G401 (cell line): ENCODE results near the gene KCNQ1OT1. TPM values are rescaled to one million over a fixed set of nuclear protein-coding genes. Genes with fewer than 3 reads are reported as not detected.

Experiments used
- DNase-seq: peaks from one replicate; pipeline ENCODE4 v3.0.0-alpha.2; 2015; ENCODE audit warnings: low spot score
- in situ Hi-C: cut with HindIII; loops from 2 replicates; pipeline ENCODE4 v1.10.0; 2016; ENCODE audit warnings: low sequenced_read_pairs, mixed read lengths
- total RNA-seq: library from RNA; depleted of rRNA; stranded (reverse); fragments of >200 nt; shearing (Covaris generic); gene quantifications from 2 replicates; pipeline ENCODE4 v1.2.3, GENCODE V29; 2014

Gene KCNQ1OT1
- total RNA-seq, 1 experiment from 2014 or later: 0.75 TPM

DNA sequence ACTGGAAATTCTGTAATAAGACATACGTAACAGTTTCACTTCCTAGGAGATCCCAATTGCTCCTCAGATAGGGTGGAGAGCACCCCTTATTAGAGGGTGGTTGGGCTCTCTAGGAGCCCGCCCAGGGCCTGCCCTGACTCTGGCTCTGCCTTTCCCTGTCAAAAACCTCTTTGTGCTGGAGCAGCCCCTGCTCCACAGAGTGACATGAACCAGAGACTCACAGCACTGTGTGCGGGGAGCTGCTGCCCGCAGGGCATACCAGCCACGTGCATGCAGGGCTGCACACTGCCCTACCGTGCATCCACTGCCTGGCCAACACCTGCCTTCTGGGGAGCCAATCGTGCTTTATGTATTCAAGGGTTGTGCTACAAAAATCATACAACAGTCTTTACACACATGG, 24.3 kb downstream of the KCNQ1OT1 start:
- no peak for DNase-seq
- in situ Hi-C loops: no loop called here

GRCh38 chr11:2674658-2675131, 25.1 kb downstream of the KCNQ1OT1 start:
- in situ Hi-C loops: no loop called here
- no peak for DNase-seq

DNA sequence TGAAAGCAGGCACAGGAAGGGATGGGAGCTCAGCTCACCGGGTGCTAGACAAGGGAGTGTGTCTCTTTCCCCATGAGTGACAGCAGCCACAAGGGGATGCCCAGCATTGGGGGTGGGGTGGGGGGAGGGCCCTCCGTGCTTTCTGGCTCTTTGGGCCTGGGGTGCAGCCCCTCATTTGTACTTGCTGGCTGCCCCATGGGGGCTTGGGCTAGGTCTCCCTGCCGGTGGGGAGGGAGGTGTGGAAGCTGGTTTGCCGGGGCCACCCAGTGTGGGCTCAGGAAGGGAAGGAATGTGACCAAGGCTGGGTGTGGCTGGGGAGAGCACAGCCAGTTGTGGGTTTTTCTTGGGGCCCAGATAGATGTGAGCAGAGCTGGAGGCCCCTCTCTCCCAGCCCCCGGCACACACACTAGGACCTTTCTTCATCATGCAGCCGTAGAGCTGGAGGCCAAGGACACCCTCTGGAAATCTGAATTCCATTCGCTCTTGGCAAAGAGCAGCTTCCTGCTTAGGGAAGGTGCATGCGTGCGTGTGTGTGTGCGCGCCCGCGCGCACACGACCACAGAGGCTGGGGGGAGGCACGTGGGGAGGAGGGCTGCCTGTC, 25.8 kb downstream of the KCNQ1OT1 start:
- no peak for DNase-seq
- in situ Hi-C loops: no loop called here

DNA sequence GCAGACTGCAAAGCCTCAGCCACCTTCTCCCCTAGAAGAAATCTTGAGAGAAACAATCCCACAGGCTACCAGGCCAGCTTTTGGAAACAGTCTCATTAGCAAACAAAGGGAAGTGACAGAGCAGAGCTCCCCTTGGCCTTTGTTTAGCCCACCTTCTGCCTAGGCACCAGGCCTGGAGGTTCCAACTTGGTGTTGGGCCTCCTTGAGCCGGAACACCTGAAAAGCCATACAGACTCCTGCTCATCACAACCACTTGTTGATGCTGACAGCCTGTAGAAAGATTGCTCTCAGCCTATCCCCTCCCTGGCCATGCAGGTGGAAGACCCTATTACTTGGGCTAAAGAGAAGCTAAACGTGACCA, 26.6 kb downstream of the KCNQ1OT1 start:
- in situ Hi-C loops: no loop called here
- no peak for DNase-seq

DNA sequence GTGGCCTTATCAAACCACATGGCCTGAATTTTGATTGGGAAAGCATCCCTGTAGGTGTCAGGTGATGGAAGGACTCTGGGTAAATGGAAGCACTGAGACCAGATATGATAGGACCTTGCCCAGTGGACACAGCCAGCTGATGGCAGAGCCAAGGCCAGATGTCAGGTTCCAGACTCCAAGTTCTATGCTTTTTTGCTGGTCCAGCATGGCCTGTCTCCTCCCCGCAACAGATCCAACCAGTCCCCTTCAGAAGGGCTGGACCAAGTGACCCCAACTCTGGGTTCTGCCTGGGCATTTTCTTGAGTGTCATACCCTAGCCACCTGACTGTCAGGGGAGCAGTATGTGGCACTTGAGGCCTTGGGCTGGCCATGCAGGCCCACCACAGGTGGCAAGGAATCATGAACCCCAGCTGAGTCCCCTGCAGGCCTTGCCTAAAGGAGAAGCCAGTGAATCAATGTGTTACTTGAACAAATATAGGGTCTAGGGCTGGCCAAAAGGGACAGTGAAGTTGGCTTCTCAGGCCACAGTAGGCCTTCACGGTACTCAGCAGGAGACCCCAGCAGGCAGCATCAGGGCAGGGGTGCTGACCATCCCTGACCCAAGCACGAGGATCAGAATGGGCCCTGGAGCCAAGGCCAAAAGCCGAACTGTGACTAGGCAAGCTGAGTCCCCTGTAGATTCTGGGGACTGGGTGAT, 27.1 kb downstream of the KCNQ1OT1 start:
- in situ Hi-C loops: no loop called here
- no peak for DNase-seq

DNA sequence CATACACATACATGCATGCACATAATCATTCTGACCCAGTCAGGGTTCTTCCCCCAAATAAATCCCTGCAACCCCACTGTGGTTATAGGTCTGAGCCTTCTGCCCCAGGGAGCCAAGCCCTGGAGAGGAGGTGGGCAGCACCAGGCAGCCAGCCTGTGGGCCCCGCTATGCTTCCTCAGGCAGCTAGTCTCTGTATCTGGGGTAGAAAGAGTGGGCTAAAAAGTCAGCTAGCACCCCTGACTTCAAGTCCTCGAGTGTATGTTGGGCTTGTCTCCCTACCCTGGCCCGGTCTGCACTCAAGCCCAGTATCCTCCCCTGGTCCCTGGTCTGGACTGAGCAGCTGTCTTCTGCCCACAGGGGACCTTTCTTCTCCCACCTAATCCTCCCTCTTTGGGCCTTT, 28.0 kb downstream of the KCNQ1OT1 start:
- no peak for DNase-seq
- in situ Hi-C loops: no loop called here

DNA sequence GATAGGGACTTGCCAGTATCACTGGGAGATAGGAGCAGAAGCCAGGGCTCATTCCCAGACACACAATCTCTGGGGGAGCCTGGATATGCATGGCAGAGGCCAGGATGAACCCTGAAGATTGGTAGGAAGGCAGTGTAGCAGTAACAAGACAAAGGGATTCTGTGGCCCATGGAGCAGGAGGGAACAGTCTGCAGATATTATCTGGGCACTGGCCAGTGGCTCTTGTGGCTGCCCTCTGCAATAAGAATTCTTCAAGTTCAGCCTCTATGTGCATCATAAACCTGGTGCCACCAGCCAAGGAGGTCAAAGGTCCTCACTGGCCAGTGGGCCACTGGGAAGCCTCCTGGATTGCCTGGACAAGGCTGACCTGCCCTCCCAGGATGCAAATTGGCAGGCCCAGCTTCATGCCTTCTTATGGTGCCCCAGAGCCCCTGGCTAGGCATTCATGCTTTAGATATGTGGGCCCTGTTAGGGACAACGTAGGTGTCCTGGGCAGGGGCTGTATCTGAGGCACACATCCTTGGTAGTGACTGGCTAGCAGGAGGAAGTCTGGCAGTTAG, 29.2 kb downstream of the KCNQ1OT1 start:
- in situ Hi-C loops: no loop called here
- DNase-seq: no peak

DNA sequence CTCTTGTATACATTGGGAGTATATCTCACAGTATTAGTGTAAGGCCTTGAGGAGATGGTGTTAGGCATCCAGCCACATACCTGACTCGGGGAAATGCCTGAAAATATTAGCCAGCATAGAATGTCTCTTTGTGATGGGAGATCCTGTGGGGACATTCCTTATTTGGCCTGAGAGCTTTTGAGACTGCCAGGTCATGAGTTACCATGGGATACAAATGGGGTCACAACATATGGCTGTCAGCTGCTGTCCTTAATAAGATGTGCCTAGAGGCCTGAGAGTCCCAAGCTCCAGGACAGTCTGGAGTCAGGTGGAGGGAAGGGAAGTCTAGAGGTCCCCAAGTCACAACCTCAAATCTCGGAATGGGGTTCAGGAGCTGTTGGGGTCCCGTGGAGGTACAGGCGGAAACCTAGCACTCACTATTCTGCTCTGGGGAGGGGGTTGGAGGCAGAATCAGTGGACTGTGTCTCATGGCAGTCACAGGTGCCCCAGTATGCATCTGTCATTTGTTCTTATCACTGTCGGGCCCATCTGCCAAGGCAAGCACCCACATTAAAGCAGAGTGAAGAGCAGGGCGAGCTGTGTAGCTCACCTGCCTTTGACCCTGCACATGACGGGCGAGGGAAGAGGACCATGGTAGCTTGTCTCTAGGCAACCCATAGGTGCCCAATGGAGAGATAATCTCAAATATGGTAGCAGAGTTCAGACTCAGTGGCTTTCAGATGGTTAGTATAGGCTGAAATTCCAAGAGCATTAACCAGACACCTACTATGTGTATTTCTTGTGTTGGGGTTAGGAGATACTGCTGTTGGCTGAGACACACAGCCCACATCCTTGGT, 29.9 kb downstream of the KCNQ1OT1 start:
- in situ Hi-C loops: no loop called here
- no peak for DNase-seq

- in situ Hi-C loops: no loop called here
- no peak for DNase-seq
Measured at GRCh38 chr11:2668876-2669275, 30.9 kb downstream of the KCNQ1OT1 start.

DNA sequence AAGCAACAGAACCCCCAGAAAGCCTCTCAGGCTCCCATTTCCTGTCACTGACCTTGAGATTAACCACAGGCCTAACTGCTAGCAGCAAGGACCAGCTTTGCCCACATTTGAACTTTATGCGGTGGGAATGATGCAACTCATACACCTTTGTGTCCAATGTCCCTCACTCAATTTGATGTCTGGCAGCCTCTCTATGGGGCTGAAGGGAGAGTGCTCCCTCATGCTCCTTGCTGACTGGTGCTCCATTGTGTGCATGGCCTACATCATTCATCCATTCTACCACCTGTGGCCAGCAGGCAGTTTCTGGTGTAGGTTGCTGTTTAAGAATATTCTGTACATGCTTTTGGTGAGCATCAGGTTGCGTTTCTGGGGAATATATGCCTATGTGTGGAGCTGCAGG, 31.9 kb downstream of the KCNQ1OT1 start:
- in situ Hi-C loops: no loop called here

DNA sequence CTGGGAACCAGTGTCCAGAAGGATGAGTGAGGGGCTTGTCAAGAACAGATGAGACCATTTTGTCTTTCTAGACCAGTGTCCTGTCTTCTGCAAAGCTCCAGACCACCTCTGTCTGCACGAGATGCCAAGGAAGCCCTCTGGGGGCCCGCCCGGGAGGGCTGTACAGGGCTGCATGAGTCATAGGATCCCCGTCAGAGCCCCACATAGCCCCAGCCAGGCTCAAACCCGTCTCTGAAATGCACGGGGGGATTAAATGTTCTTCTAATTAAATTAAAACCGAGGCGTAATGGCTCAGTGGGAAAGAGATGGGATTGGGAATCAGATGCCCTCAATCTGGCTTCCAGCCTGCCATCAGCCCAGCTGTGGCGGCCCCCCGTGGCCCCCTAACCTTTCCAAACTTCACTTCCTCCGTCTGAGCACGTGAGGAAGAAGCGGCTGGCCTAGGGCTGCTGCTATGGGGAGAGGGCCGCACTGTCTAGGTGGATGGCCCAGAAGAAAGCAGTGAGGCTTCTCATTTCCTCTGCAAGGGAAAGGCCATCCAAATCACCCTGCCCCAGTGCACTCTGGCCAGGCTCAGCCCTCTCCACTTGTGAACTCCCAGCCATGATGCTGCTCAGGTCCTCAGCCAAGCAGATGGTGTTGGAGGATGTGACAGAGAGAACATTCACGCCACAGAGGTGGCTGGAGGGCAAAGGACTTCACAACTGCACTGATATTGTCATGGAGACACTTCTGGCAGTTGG, 32.8 kb downstream of the KCNQ1OT1 start:
- in situ Hi-C loops: no loop called here
- DNase-seq: no peak

More for the DNA sequence above, 31.9 kb downstream of the KCNQ1OT1 start:
- DNase-seq: no peak

DNA sequence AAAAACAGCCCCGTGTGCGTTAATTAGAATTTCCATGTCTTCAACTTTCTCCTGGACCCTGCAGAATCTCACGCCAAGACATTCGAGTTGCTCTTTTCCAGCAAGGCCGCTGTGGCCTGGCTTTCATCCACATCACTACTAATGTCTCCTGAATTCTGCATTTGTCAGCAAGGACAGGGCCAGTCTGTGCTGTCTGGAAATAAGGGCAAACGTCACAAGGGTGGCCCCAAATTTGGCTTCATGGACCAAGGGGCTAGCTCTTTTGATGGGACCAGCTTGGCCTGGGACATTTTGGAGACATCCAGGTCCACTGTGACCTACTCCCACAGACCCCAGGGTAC, 33.4 kb downstream of the KCNQ1OT1 start:
- in situ Hi-C loops: no loop called here
- DNase-seq: no peak

DNA sequence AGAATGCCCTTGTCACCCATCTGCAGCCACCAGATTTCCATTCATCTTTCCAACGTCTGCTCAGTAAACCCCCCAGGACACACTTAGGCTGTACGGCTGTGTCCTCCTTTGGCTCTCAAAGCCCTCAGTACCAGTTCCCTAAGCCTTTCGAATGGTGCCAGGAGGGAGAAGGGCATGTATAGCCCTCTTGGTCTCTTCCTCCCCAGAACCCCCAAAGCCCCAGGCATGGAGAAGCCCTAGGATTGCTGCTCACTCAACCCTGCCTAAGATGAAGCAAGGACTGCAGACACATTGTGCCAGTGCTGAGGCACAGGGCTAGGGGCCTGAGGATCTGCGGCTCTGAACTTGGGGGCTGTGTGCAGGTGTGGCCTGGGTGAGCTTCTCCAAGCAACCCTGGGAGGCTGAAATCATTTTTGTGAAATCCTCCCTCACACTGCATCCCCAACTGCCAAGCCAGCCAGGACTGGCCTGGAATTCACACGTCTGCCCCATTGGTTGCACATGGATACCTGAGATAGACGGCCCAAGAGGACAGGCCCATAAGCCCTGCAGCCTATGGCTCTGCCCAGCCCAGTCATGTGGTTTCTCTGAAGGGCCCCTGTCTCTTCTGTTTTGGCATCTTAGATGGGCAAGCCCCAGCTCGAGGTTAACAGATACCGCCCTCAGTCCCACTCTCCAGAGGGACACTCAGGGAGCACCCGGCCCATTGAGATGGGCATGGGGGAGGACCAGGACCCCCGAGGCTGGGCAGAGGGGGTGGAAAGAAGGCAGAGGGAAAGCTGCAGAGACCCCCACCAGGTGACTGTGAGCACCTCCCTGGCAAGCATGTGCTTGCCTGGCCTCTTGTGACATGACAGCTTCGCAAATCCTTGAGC, 34.0 kb downstream of the KCNQ1OT1 start:
- no peak for DNase-seq
- in situ Hi-C loops: no loop called here

DNA sequence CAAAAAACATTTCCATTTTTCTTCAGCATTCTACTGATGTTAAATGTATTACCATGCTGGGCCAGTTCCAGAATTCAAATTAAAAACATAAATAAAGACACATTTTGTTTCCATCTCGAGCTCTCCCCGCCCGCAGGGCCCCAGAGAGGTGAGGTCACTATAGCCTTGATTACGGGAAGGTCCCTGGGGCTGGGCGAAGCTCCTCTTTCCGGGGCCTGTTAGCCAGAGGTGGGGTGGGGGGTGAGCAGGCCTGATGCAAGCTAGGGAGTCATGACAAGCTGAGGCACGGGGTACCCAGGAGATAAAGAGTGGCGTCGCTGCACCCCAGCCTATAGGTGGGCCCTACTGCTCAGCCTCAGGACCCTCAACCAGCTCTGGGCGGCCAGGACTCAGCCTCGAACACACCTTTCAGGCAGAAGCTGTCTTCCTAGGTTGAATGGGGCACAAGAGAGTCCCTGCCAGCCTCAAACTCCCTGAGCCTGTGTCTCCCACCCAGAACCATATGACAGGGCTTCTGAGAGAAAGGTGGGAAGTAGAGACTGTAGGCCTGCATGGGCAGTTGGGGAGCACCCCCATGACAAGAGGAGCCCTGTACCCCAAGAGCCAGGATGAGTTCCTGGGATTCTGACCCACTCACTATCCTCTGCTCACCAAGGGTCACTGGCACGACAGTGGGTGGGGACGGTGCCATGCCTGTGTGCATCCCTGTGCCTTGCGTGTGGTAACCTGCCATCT, 34.8 kb downstream of the KCNQ1OT1 start:
- in situ Hi-C loops: no loop called here
- no peak for DNase-seq

- DNase-seq: no peak
- in situ Hi-C loops: no loop called here
Measured at GRCh38 chr11:2664376-2664775, 35.4 kb downstream of the KCNQ1OT1 start.

GRCh38 chr11:2663915-2664314, 35.9 kb downstream of the KCNQ1OT1 start:
- DNase-seq: no peak
- in situ Hi-C loops: no loop called here

GRCh38 chr11:2663506-2663905, 36.3 kb downstream of the KCNQ1OT1 start:
- in situ Hi-C loops: no loop called here
- no peak for DNase-seq
